ENCODE measurements around the gene MAP2K5.

MAP2K5 gene

DNA sequence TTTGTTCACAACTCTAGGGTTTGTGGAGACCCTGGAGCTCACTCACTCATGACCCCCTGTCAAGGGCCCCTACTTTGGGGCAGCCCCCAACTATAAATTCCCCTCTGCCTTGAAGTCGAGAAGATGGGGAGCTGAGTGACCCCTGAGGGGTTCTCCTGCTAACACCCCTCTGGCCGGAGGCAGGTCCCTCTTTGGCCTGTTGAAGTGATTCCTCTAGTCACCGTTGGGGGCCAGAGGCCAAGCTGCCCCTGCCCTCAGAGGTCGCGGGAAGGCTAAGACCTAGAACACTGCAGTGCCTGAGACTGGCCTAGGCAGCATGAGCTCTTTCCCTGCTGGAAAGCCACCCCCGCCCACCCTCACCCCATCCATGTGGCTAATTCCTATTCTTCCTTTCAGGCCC, 267.4 kb downstream of the MAP2K5 start:
- no peak for DNase-seq

DNA sequence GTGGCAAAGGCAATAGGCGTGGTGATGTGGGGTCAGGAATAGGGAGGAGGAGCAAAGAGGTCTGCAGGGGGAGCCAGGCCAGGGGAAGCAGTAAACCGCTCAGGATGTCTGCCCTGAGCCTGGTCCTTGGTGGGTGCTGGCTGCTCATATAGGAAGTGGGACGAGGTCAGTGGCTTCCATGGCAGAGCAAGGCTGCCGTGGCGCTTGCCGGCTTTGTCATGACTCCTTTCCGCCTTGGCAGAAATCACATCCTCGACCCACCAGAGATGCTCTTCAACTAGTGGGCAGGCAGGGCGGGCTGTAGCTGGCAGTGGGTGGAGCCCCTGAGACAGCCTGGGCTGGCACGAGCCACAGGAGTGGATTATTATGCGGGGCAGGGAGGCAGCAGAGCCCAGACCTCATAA, 269.7 kb downstream of the MAP2K5 start:
- no peak for DNase-seq

DNA sequence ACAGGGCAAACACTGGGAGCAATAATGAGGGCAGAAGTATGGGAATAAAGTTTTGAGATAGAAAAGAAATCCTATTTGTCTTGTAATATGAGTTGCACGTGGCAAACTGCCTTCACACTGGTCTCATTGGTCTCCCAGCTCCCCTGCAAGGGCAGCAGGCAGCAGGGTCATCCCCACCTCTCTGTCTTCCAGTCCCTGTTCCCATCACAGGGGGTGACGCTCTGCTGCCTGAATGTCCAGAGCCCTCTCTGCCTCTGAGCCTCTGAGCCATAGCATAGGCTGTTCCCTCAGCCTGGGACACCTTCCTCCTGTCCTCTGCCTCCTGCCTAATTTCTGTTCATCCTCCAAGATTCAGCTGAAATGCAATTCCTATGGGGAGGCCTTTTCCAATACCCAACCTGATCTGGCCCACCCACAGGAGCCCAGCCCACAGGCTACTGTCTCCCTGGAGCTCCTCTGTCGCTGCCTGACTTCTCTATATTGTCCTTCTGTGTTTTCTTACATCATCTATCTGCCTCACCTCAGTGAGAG, 270.7 kb downstream of the MAP2K5 start:
- no peak for DNase-seq

DNA sequence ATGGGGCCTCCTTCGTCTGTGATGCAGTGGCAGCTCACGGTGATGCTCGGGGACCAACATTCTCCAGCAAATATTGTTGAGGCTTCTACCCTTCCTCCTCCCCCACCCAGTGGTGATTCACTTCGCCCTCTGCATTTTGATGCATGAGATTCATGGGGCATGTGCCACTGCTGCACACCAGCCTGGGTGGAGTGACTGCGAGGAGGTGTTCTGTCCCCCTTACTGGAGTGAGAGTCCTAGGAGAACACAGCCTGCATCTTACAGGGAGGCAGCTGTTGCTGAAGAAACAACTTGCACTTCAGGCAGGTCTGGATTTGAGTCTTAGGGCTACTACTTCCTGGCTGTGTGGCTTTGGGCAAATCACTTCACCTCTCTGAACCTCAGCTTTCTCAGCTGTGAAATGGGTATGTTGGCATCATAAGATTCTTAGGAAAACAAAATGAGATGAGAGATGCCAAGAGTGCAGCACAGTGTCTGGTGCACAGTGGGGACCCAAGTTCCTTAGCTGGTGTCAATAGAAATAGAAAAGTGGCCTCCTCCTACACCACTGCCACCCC, 272.6 kb downstream of the MAP2K5 start:
- no peak for DNase-seq

DNA sequence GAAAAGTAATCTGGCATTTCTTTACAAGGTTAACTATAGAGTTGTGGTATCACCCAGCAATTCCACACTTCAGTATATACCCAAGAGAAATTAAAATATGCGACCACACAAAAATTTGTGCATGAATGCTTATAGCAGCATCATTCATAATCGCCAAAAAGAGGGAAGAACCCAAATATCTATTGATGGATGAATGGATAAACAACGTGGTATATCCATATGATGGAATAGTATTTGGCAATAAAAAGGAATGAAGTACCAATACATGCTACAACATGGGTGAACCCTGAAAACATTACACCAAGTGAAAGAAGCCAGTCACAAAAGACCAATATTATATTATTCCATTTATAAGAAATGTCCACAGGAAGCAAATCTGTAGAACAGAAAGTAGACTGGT, 274.2 kb downstream of the MAP2K5 start:
- DNase-seq: no peak

DNA sequence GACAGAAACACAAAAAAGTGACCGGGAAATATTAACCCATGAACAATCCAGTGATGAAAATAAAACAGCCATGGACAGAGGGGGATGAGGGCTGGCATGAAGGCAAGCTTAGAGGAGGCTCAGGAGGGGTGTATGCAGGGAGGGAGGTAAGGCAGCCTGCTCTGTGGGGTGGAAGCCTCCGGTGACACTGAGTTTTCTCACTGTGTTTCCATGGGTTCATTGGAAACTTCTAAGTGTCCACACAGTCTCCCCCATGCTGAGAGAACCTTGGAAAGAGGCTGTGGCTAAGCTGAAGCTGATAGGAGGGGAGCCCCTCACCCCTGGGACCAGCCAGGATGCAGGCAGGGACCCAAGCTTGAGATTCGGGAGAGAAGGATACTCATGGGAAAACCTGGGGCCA, 276.0 kb downstream of the MAP2K5 start:
- no peak for DNase-seq

DNA sequence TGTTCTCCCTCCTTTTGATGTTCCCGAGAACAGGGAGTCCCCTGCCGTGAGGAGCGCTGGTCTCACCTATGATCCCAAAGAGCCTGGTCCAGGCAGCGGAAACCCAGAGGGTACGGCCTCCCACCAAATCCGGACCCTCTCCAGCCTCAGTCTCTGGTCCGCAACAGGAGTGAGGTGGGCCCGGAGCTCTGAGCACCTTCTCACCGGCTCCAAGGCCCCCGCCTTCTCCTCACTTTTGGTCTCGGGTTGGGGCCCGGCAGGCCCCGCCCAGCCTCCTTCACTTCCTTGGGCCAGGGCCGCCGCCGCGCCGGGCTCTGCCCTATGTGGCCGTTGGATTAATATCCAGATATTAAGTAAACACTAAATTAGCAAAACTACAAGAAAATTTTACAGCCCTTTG, 277.1 kb downstream of the MAP2K5 start:
- DNase-seq: no peak

DNA sequence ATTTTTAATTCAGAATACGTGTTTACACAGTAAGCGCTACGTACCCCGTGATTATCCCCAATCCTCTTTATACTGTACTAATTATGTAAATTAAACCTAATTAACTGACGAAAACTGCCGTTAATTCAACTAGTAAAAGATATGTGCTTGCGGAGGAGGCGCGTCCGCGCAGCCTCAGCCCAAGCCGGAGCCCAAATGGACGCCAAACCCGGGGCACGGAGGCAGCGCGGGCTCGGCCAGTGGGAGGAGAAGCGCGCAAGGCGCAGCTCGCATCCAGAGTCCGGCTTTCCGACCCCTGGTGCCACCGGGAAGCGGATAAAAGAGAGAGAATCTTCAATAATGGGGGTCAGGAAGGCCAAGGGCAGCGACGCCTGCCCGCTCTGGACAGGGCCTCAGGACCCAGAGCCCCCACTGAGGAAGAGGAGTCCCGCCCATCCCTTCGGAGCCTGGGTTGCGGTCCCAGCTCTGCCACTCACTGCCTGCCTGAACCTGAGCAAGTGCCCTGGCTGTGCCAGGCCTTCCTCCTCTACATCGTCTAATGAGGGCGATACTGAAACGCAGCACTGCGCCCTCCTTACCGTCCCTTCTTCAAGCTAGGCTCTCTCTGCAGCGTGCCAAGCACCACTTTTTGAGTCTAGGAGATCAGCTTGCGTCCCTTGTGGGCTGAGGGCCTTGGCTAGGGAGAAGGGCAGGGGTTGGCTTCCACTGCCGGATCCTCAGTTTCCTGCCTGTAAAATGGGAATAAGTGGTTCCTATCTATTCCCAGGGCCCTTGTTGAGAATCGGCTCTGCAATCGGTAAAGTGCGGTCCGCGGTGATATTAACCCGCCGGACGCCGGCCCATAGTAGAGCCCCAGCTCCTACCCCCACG, 277.9 kb downstream of the MAP2K5 start:
- DNase-seq: no peak

DNA sequence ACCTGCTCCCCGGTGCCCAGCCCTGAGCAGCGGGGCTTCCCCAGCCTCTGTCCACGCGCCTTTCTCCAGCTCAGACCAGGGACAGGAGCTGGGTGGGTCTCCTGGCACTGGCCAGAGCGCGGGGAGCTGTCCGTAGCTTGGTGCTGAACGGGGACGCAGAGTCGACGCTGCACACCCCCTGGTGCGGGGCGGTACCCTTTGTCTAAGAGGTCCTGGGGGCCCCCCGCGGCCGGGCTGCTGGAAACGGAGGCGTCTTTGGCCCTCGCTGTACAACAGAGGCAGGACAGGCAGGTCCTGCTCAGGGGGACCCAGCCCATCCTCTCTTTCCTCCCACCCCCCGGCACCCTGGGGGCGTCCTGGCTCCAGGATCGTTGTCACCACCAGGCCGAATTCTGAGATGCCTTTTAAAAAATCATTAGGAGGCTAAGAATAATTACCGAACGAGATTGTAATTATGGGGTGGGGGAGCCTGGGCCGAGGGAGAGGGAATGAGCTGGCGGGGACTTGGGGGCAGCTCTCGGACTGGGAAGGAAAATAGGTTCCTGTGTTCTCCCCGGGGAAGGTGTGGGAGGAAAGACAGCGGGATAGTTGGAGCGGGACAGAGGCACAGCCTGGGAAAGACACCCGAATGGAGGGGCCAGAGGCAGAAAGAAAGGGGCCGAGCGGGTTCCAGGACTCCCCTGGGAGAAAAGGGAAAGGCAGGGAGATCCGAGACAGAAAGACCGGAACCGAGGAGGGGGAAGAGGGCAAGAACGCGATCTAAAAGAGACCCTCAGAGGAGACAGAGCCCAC, 278.7 kb downstream of the MAP2K5 start:
- no peak for DNase-seq

DNA sequence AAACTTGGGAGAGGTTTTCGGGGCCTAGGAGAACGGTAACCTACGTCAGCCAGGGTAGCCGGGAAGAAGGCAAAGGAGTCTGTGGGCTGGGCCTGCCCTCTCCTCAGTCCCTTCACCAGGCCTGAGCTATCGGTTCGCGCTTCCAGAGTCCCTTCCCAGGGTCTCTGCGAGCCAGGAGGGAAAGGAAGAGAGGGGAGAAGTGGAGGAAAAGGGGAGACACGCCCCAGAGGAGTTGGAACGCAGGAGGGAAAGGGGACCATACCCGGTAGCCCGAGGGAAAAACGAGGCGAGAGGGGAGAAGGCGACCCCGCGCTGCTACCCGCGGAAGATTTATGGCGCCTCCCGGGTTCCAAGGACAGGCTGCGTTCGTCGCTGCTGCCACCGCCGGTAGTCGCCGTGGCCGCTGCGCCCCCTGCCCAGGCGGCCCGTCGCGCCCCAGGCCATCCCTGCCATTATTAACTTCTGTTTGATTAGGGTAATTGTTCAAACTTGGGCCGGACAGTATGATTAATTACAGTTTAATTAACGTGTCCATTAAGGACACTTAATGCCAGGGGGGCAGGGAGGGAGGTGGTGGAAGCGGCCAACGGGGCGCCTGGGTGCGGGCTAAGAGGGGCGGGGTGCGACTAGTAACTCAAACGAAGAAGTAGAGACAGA, 279.4 kb downstream of the MAP2K5 start:
- no peak for DNase-seq

DNA sequence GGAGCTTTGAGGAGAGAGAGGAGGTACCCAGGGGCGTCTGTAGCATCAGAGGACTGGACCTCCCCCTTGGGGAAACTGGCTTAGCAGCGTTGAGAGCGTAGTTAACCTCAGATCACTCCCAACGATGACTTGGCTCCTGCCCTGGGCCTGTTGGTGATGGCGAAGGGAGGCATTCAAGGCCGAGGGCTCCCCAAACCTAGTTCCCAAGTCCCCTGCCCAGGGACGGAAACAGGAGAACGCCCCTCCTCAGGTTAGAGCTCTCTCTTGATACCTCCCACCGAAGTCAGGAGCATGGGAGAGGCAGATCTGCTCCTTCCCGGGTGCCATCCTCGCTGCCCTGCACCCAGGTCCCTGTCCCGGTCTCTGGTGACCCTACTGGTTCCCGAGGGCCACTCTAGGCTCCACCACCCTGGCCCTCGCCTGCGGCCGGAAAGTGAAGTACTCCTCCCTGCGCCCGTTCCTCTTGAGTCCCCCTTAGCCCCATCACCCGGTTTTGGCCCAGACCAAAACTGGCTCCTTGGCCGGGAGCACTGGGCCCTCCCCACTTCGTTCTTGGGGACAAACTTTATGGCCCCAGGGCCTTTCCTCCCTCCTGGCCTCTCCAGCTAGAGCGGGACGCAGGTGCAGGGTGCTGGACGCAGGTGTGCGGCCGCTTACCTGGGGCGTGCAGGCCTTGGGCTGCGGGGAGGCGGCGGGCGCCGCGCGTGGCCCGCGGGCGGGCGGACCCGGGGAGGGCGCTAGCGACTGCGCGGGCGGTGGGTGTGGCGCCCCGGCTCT, 280.2 kb downstream of the MAP2K5 start:
- no peak for DNase-seq

DNA sequence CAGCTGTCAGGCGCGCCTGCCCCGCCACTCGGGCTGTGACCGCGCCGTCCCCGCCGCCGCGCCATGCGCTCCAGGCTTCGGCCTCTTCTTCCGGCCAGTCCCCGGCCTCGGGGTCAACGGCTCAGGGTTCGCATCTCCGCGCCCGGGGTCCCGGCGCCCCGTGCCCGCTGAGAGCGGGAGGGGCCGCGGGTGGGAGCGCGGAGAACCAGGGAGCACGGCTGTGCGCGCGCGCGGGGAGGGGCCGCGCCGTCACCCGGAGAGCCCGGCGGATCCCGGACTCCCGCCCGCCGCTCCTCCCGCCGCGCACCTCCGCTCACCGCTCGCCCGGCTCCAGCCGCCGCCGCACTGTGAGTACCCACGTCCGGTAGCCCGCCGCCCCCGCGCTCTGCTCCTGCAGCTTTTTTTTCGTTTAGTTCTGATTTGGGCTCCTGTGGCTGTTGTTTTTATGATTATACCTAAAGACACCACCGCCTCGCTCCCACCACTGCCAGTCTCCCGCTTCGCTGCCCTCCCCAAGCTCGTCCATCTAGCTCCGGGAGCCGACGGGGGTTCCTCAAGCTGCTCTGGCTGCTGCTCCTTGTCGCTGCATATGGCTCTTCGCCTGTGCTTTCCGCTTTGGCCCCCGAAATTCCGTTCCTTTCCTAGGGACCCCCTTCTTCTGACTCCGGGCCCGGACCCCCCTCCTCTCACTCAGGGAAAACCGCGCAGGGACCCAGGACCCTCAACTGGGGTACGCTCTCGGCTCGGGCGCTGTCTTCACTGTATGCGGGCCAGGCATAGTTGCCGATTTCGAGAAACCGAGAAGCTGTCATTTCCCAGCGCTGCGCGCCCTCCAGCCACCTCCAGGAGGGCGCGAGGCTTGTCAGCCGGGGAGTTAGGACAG, 281.1 kb downstream of the MAP2K5 start:
- no peak for DNase-seq

DNA sequence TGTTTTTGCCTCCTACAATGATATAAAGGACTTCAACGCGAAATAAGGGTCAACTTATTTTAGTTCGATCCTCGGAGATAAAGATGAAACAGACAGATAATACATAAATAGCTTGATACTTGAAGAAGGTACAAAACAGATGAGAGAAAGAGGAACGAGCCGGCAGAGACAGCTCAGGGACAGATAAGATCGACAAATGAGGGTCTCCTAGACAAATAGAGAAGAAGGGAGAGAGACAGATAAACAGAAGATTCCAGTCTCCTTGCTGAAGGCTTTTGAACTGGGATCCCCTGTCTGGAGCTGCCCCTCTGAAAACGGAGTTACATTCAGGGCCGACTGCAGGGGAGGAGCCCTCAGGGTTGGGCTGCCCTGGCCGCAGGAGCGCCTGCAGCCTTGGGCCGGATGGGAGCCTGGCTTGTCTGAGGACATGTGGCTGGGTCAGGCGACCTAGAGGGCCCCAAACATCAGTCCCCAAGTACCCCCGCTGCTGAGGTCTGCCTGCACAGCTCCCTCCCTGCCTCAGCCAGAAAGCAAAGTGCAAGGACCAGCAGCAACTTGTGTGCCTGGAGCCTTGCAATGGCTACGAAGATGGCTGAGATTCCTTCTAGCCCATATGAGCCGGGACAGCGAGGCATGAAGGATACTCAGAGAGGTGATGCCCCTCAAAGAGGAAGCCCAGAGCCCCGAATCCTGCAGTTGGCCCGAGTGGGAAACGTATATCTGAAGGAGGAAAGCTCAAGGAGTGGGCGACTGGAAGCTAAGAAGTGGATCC, 281.9 kb downstream of the MAP2K5 start:
- no peak for DNase-seq

DNA sequence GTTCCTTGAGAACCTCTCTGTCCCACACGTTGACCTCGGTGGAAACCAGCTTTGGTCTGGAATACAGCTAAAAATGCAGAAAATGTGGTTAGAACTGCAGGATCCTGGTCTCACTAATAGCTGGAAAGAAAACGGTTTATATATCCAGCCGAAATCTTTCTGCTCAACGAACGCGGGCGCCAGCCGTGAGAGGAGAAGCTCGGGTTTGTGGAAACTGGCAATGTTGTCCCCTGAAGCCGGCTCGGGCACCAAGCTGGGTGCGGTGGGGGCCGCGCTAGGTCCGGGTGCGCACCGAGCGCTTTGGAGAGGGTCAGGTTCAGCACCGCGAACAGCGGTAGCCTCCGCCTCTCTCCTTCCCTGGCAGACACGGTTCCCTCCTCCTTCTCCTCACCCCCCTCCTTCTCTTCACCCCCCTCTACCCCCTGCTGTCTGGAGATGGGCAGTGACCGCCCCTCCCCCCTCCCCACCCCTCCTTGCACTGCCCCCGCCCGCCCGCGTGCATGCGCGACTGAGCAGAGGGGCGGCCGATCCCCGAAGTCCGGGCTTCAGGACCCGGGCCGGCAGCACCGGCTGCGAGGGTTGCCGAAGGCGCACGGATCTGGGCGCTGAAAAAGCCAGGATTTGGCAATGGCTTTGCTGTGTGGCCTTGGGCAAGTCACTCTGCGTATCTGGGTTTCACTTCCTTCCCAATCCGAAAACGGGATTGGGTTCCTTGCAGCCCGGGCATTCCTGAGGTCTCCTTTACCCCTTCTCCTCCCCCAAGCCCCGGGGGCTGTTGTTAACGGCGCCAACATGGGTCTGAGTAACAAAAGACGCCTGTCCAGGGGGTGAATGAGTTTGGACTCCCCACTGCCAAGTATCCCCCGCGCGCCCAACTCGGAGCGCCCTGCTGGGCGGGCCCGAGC, 282.7 kb downstream of the MAP2K5 start, which contains the start of gene SKOR1:
SKOR1 (plus strand) TSS at position 534 of the 905 bp plus-strand sequence; CDS start at position 628, 94 bp downstream.
- DNase-seq: no peak

DNA sequence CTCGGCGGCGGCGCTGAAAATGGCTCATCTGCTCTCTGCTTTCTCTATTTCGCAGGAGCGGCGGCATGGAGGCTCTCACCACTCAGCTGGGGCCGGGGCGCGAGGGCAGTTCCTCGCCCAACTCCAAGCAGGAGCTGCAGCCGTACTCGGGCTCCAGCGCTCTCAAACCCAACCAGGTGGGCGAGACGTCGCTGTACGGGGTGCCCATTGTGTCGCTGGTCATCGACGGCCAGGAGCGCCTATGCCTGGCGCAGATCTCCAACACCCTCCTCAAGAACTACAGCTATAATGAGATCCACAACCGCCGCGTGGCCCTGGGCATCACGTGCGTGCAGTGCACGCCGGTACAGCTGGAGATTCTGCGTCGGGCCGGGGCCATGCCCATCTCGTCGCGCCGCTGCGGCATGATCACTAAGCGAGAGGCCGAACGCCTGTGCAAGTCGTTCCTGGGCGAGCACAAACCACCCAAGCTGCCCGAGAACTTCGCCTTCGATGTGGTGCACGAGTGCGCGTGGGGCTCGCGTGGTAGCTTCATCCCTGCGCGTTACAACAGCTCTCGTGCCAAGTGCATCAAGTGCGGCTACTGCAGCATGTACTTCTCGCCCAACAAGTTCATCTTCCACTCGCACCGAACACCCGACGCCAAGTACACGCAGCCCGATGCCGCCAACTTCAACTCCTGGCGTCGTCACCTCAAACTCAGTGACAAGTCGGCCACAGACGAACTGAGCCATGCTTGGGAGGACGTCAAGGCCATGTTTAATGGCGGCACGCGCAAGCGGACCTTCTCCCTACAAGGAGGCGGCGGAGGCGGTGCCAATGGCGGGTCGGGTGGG, 283.6 kb downstream of the MAP2K5 start:
- no peak for DNase-seq

DNA sequence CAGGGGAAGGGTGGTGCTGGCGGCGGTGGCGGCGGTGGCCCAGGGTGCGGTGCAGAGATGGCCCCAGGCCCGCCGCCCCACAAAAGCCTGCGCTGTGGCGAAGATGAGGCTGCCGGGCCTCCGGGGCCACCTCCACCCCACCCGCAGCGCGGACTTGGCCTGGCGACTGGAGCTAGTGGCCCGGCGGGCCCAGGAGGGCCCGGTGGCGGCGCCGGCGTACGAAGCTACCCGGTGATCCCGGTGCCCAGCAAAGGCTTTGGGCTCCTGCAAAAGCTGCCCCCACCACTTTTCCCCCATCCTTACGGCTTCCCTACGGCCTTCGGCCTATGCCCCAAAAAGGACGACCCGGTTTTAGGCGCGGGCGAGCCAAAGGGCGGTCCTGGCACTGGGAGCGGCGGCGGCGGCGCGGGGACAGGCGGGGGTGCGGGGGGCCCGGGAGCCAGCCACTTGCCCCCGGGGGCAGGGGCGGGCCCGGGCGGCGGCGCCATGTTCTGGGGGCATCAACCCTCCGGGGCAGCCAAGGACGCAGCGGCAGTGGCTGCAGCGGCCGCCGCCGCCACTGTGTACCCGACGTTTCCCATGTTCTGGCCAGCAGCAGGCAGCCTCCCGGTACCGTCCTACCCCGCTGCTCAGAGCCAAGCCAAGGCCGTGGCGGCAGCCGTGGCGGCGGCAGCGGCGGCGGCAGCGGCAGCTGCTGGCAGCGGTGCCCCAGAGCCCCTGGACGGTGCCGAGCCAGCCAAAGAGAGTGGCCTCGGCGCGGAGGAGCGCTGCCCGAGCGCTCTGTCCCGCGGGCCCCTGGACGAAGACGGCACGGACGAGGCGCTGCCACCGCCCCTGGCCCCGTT, 284.4 kb downstream of the MAP2K5 start:
- no peak for DNase-seq
